Transverse colon (tissue), 4 donors: ENCODE measurements around the gene PRKG1. TPM values are rescaled to one million over a fixed set of nuclear protein-coding genes. Genes with fewer than 3 reads are reported as not detected.
A peak's percentile ranks its signal among the peaks of the same experiment; 100 is the strongest.

Experiments
- DNase-seq: peaks from one replicate; pipeline ENCODE4 v3.0.0-alpha.2; 2019
- H3K27ac ChIP-seq, 4 donors: fragments of 200-600 bp; sonication (generic); 2 replicates each; pipeline ENCODE4 v1.5.1; 2016 to 2018; ENCODE audit warnings: inconsistent platforms in 4 of 4
- H3K27me3 ChIP-seq: fragments of 200-600 bp; sonication (generic); 2 replicates; pipeline ENCODE4 v1.5.1; 2017; ENCODE audit warnings: inconsistent platforms
- H3K36me3 ChIP-seq, 4 donors: fragments of 200-600 bp; sonication (generic); 2 replicates each; pipeline ENCODE4 v1.5.1; 2017 to 2019; ENCODE audit warnings: inconsistent platforms in 4 of 4
- H3K4me1 ChIP-seq, 4 donors: fragments of 200-600 bp; sonication (generic); 2 replicates each; pipeline ENCODE4 v1.5.1; 2017 to 2020; ENCODE audit warnings: inconsistent platforms in 4 of 4
- H3K4me3 ChIP-seq, 4 donors: fragments of 200-600 bp; sonication (generic); 1 replicate in 1 of 4; 2 replicates in 3 of 4; pipeline versions ENCODE4 v1.5.1 to v1.6.1; 2017 to 2019; ENCODE audit warnings: inconsistent platforms in 4 of 4
- H3K9me3 ChIP-seq, 2 donors: fragments of 200-600 bp; sonication (generic); 2 replicates each; pipeline ENCODE4 v1.5.1; 2017 to 2019; ENCODE audit warnings: inconsistent platforms in 2 of 2
- EP300 ChIP-seq: sonication (generic); formaldehyde crosslinking; IDR thresholded peaks from one replicate; pipeline ENCODE4 v1.6.1; 2017; ENCODE audit warnings: antibody characterized with exemption, low read depth
- POLR2A ChIP-seq: fragments of 450-650 bp; IDR thresholded peaks from one replicate; pipeline ENCODE4 v1.6.1; 2016; ENCODE audit warnings: antibody characterized with exemption, mild to moderate bottlenecking, moderate library complexity
- POLR2AphosphoS5 ChIP-seq, 3 donors: sonication (generic); formaldehyde crosslinking; IDR thresholded peaks; one replicate each; pipeline ENCODE4 v1.6.1; 2016; ENCODE audit warnings: antibody characterized with exemption in 3 of 3
- WGBS, 2 donors: methylation state at CpG; one replicate each; pipeline ENCODE4 v1.1.5; 2018; ENCODE audit warnings: low coverage in 1 of 2; 5-methylcytosine and 5-hydroxymethylcytosine counted together
- in situ Hi-C, 4 donors: fragments of 200-750 bp; cut with MboI; loops; one replicate each; pipeline versions ENCODE4 v1.15.0 to v1.15.1; 2017; ENCODE audit warnings: low sequenced_read_pairs in 3 of 4, low pct_ligation_motif_present in 1 of 4, low pct_unique_long_range_greater_than_20kb in 1 of 4
- intact Hi-C: fragments of 100-400 bp; cut with DNase I; formaldehyde crosslinking; loops from one replicate; pipeline ENCODE4 v1.15.1; 2023; ENCODE audit warnings: low total_unique reads
- total RNA-seq, 4 donors: library from RNA; depleted of rRNA; stranded (reverse); fragments of >200 nt; gene quantifications; one replicate each; pipeline ENCODE4 v1.1.0, GENCODE V29; 2016
- TF ChIP-seq, protein P1 (sequence below), 5 experiments: fragments of 200-600 bp in 3 of 5; fragments of 450-650 bp in 2 of 5; sonication (generic) in 3 of 5; IDR thresholded peaks; 1 replicate in 2 of 5; 2 replicates in 3 of 5; pipeline ENCODE4 v1.5.1; 2016 to 2017; ENCODE audit warnings: antibody characterized with exemption in 5 of 5, inconsistent platforms in 3 of 5, mild to moderate bottlenecking in 2 of 5, moderate library complexity in 1 of 5

PRKG1 gene
- total RNA-seq, 4 donors from 2014 or later, result 17.6 to 30.6 (median 26.9) TPM

- intact Hi-C loops (no loop called here), in situ Hi-C loops (no loop called here)
- Histone ChIP-seq H3K27me3 (no peaks in the 10 kb centered on the region), H3K27ac (no peak overlapping the region), H3K4me3 (no peak overlapping the region), H3K4me1 (peaks cover 0 to 8% (median 1%) of the 10 kb centered on the region in 4 donors), H3K36me3 (no peaks in the 10 kb centered on the region), H3K9me3 (no peaks in the 10 kb centered on the region)
- 78 to 87% methylated on average over 2 to 4 of the region's 4 CpGs for WGBS, 2 donors
- DNase-seq, result no peak
- TF ChIP-seq POLR2AphosphoS5 (IDR thresholded peaks at IDR 0.05) (no peak), POLR2A (no peak), EP300 (no peak)
- TF ChIP-seq, protein P1, sequence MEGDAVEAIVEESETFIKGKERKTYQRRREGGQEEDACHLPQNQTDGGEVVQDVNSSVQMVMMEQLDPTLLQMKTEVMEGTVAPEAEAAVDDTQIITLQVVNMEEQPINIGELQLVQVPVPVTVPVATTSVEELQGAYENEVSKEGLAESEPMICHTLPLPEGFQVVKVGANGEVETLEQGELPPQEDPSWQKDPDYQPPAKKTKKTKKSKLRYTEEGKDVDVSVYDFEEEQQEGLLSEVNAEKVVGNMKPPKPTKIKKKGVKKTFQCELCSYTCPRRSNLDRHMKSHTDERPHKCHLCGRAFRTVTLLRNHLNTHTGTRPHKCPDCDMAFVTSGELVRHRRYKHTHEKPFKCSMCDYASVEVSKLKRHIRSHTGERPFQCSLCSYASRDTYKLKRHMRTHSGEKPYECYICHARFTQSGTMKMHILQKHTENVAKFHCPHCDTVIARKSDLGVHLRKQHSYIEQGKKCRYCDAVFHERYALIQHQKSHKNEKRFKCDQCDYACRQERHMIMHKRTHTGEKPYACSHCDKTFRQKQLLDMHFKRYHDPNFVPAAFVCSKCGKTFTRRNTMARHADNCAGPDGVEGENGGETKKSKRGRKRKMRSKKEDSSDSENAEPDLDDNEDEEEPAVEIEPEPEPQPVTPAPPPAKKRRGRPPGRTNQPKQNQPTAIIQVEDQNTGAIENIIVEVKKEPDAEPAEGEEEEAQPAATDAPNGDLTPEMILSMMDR (IDR thresholded peaks at IDR 0.05), result no peak
Observed at GRCh38 chr10:51532044-51532443, 457.8 kb downstream of the PRKG1 start.

DNA sequence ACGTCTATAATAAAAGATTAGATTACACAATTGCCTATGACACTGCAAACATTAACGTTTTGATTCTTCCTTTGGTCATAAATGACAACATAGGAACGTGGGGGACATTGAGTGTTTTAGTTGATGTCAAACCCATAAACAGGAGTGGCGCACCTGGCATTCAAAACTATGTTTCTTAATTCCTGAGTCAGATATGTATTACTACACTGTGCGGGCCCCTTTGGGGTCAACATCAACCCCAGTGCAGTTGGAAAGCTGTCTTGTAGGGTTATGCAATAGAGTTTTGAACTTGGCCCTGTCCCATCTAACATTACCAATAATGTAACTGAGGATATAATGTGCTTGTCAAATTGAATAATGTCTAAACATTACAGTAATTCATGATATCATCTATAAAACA lies 468.6 kb downstream of the PRKG1 start:
- WGBS, 2 donors, result 45 to 55% methylated on average over 4 to 5 of the region's 5 CpGs
- H3K4me1 ChIP-seq, result no peaks in the 10 kb centered on the region
- no peak for TF ChIP-seq POLR2A
- TF ChIP-seq EP300, result no peak
- TF ChIP-seq, protein P1 (IDR thresholded peaks at IDR 0.05), result no peak
- no peak for TF ChIP-seq POLR2AphosphoS5 (IDR thresholded peaks at IDR 0.05)

GRCh38 chr10:51544933-51545332 lies 470.6 kb downstream of the PRKG1 start:
- intact Hi-C loops (no loop called here), in situ Hi-C loops (no loop called here)
- WGBS, 2 donors, result 40 to 64% methylated on average over 1 of the region's 1 CpG
- no peaks in the 10 kb centered on the region for H3K4me1 ChIP-seq
- no peaks in the 10 kb centered on the region for H3K27me3 ChIP-seq
- TF ChIP-seq EP300, result no peak
- TF ChIP-seq, protein P1 (IDR thresholded peaks at IDR 0.05), result no peak
- no peak for TF ChIP-seq POLR2AphosphoS5 (IDR thresholded peaks at IDR 0.05)
- TF ChIP-seq POLR2A, result no peak
- H3K4me3 ChIP-seq, result no peak overlapping the region
- DNase-seq, result no peak
- no peaks in the 10 kb centered on the region for H3K9me3 ChIP-seq
- H3K27ac ChIP-seq, result no peak overlapping the region
- H3K36me3 ChIP-seq, result no peaks in the 10 kb centered on the region

More for the DNA sequence above, 468.6 kb downstream of the PRKG1 start:
- in situ Hi-C loops (no loop called here), intact Hi-C loops (no loop called here)
- DNase-seq, result no peak
- Histone ChIP-seq H3K4me3 (no peak overlapping the region), H3K27ac (no peak overlapping the region), H3K36me3 (no peaks in the 10 kb centered on the region), H3K27me3 (no peaks in the 10 kb centered on the region), H3K9me3 (no peaks in the 10 kb centered on the region)

GRCh38 chr10:51547941-51548340 lies 473.7 kb downstream of the PRKG1 start:
- in situ Hi-C loops, result no loop called here
- DNase-seq, result no peak
- intact Hi-C loops, result no loop called here
- Histone ChIP-seq H3K36me3 (no peaks in the 10 kb centered on the region), H3K27me3 (no peaks in the 10 kb centered on the region), H3K4me3 (no peak overlapping the region), H3K9me3 (no peaks in the 10 kb centered on the region), H3K27ac (peak overlapping the region in 2 of 4 donors; percentile 6 to 39), H3K4me1 (peaks cover 0 to under 1% (median 0%) of the 10 kb centered on the region in 4 donors)
- 38% methylated on average over 2 of the region's 2 CpGs for WGBS, 2 donors
- TF ChIP-seq EP300, result no peak
- no peak for TF ChIP-seq POLR2AphosphoS5 (IDR thresholded peaks at IDR 0.05)

- H3K4me3 ChIP-seq, result no peak overlapping the region
- no peak for DNase-seq
- no peaks in the 10 kb centered on the region for H3K36me3 ChIP-seq
- peaks cover 0 to 5% (median 0%) of the 10 kb centered on the region in 4 donors for H3K4me1 ChIP-seq
- in situ Hi-C loops, result no loop called here
- H3K27ac ChIP-seq, result no peak overlapping the region
- intact Hi-C loops, result no loop called here
- no peaks in the 10 kb centered on the region for H3K27me3 ChIP-seq
- TF ChIP-seq, protein P1 (IDR thresholded peaks at IDR 0.05), result no peak
- TF ChIP-seq POLR2AphosphoS5 (IDR thresholded peaks at IDR 0.05), result no peak
- TF ChIP-seq EP300, result no peak
- no peak for TF ChIP-seq POLR2A
- H3K9me3 ChIP-seq, result no peaks in the 10 kb centered on the region
Observed at GRCh38 chr10:51552879-51553278, 478.6 kb downstream of the PRKG1 start.
